GM21786 (cell line): Measurements from ENCODE around the gene ARHGEF7.

Experiments used
- ATAC-seq: cut with Tn5 transposase; IDR thresholded peaks from one replicate; pipeline ENCODE4 v1.9.1; 2021; ENCODE audit not compliant: unreplicated experiment

ARHGEF7 gene

GRCh38 chr13:111131611-111132010 lies 16.5 kb downstream of the ARHGEF7 start:
- ATAC-seq: no peak

- no peak for ATAC-seq
These were observed 17.8 kb downstream of the ARHGEF7 start for GRCh38 chr13:111132948-111133347.

GRCh38 chr13:111139452-111139851 lies 24.3 kb downstream of the ARHGEF7 start:
- no peak for ATAC-seq

GRCh38 chr13:111139873-111140561 lies 24.9 kb downstream of the ARHGEF7 start:
- no peak for ATAC-seq

GRCh38 chr13:111140562-111141105 lies 25.5 kb downstream of the ARHGEF7 start:
- no peak for ATAC-seq

GRCh38 chr13:111142472-111142871 lies 27.4 kb downstream of the ARHGEF7 start:
- ATAC-seq: no peak

- no peak for ATAC-seq
These were observed 28.9 kb downstream of the ARHGEF7 start for GRCh38 chr13:111143865-111144540.

- no peak for ATAC-seq
These were observed 30.0 kb downstream of the ARHGEF7 start for GRCh38 chr13:111145071-111145470.

GRCh38 chr13:111145506-111145905 lies 30.4 kb downstream of the ARHGEF7 start:
- ATAC-seq: no peak

GRCh38 chr13:111152844-111153243 lies 37.7 kb downstream of the ARHGEF7 start:
- ATAC-seq: no peak

- ATAC-seq: peak; percentile 86
These were observed 38.3 kb downstream of the ARHGEF7 start for GRCh38 chr13:111153279-111153976.

- ATAC-seq: peak; percentile 48
These were observed 38.8 kb downstream of the ARHGEF7 start for GRCh38 chr13:111153977-111154332.

GRCh38 chr13:111156421-111156820 lies 41.3 kb downstream of the ARHGEF7 start:
- ATAC-seq: no peak

- ATAC-seq: no peak
These were observed 43.2 kb downstream of the ARHGEF7 start for GRCh38 chr13:111158136-111158805.

- ATAC-seq: no peak
These were observed 44.5 kb downstream of the ARHGEF7 start for GRCh38 chr13:111159362-111160320.

GRCh38 chr13:111160648-111161047 lies 45.5 kb downstream of the ARHGEF7 start:
- no peak for ATAC-seq

- ATAC-seq: peak; percentile 40
These were observed 46.8 kb downstream of the ARHGEF7 start for GRCh38 chr13:111161601-111162600.

- ATAC-seq: peak; percentile 63
These were observed 50.3 kb downstream of the ARHGEF7 start for GRCh38 chr13:111165241-111166010.
